ENCODE results near the gene TMOD4.
"Not testable (repeated sequence)": the region's sequence is repeated elsewhere in the genome, so short reads cannot be mapped to it uniquely, and the experiment has no call there.

The TMOD4 gene

DNA sequence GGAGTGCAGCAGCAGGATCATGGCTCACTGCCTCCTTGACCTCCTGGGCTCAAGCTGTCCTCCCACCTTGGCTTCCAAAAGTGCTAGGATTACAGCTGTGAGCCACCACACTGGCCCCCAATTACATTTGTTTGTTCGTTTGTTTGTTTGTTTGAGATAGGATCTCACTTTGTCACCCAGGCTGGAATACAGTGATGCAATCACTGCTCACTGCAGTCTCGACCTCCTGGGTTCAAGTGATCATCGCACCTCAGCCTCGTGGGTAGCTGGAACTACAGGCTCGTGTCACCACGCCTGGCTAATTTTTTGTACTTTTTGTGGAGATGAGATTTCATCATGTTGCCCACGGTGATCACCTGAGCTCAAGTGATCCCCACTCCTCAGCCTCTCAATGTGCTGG, 16.3 kb upstream of the TMOD4 start:
- Histone ChIP-seq H4K20me1 (ENCODE audit: low read depth, low read length) (no peaks in the 10 kb centered on the region), H2AFZ (ENCODE audit: low read depth, low read length, severe bottlenecking) (no peak overlapping the region), H3K9me2 (replicated peaks; ENCODE audit: insufficient read depth, low read length) (no peaks in the 10 kb centered on the region)

DNA sequence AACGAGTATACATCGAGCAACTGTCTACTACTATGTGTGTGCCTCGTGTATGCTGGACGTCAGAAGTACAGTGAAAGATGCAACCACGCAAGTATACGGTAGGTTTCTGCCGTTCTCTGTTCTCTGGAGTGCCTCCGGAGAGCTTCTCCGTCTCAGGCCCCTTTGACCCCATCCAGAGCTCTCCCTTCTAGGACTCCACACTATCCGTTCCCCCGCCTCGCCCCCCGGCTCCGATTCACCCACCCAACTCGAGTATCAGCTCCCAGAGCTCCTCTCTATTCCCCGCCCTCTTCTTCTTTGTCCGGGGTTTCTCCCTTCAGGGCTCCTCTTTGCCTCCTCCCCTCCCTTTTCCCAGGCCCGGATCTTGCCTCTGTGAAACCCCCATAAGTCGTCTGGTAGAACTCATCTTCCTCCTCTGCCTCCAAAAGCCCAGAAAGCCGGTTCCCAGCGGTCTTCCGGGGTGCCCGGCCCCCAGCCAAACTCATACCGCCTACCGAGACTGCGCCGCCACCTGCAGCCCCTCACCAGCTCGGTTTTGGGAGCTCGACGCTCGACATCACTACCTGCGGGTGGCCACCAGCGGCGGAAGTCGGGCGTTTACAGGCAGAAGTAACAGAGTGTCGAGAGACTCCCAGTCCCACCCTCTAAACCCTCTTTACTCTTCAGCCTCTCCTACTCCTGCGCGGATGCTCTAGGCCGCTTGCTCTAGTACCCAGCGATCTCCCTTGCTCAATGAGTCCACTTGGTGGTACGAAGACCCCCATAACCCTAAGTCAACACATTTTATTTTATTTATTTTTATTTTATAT, 14.1 kb upstream of the TMOD4 start, which contains the start of gene VPS72:
TSS of gene VPS72 (minus strand) at position 561 of the 809 bp plus-strand sequence. CDS start at position 485, 76 bp downstream.
- H2AFZ ChIP-seq (ENCODE audit: low read depth, low read length, severe bottlenecking) = peak within 1 kb of the TSS; percentile 87
- no peaks in the 10 kb centered on the region for H3K27me3 ChIP-seq (ENCODE audit: low read length)
- H3K9me2 ChIP-seq (replicated peaks; ENCODE audit: insufficient read depth, low read length) = no peaks in the 10 kb centered on the region
- peak within 1 kb of the TSS; percentile 83 for H3K9ac ChIP-seq (ENCODE audit: low read length)
- peaks cover 8% of the 10 kb centered on the region; the same call in 1 of the 2 replicates for H3F3A ChIP-seq (ENCODE audit: insufficient read depth)
- H3K27ac ChIP-seq (ENCODE audit: low read depth, low read length) = peak within 1 kb of the TSS; percentile 66
- peaks cover 33% of the 10 kb centered on the region for H3K79me2 ChIP-seq (ENCODE audit: insufficient read depth, low read length)
- H3K4me3 ChIP-seq (ENCODE audit: insufficient read depth, low read length, poor library complexity, severe bottlenecking) = peak within 1 kb of the TSS; percentile 88
- peak within 1 kb of the TSS; percentile 90 for H3K4me2 ChIP-seq (ENCODE audit: low read depth, low read length, poor library complexity, severe bottlenecking)
- no peaks in the 10 kb centered on the region for H3K36me3 ChIP-seq (ENCODE audit: low read length)
- no peaks in the 10 kb centered on the region for H4K20me1 ChIP-seq (ENCODE audit: low read depth, low read length)
- H3K9me3 ChIP-seq (ENCODE audit: insufficient read depth, low read length) = no peaks in the 10 kb centered on the region
- TF ChIP-seq CTCF (IDR thresholded peaks at IDR 0.05; ENCODE audit: insufficient read depth, low read length, poor library complexity, severe bottlenecking) (no peak), EZH2phosphoT487 (conservative IDR thresholded peaks at IDR 0.05; ENCODE audit: low read length) (no peak)

More for the DNA sequence above, 16.3 kb upstream of the TMOD4 start:
- no peak overlapping the region for H3K27ac ChIP-seq (ENCODE audit: low read depth, low read length)
- H3K9ac ChIP-seq (ENCODE audit: low read length) = no peak overlapping the region
- H3K27me3 ChIP-seq (ENCODE audit: low read length) = no peaks in the 10 kb centered on the region
- no peaks in the 10 kb centered on the region for H3K36me3 ChIP-seq (ENCODE audit: low read length)
- no peaks in the 10 kb centered on the region for H3K9me3 ChIP-seq (ENCODE audit: insufficient read depth, low read length)
- H3K4me3 ChIP-seq (ENCODE audit: insufficient read depth, low read length, poor library complexity, severe bottlenecking) = no peak overlapping the region
- H3F3A ChIP-seq (ENCODE audit: insufficient read depth) = peaks cover 8% of the 10 kb centered on the region; the same call in 1 of the 2 replicates
- H3K79me2 ChIP-seq (ENCODE audit: insufficient read depth, low read length) = peaks cover 27% of the 10 kb centered on the region
- no peak overlapping the region for H3K4me2 ChIP-seq (ENCODE audit: low read depth, low read length, poor library complexity, severe bottlenecking)
- TF ChIP-seq CTCF (IDR thresholded peaks at IDR 0.05; ENCODE audit: insufficient read depth, low read length, poor library complexity, severe bottlenecking) (no peak), EZH2phosphoT487 (conservative IDR thresholded peaks at IDR 0.05; ENCODE audit: low read length) (no peak)

GRCh38 chr1:151188667-151189066, 12.9 kb upstream of the TMOD4 start:
- not testable (repeated sequence) for H3K36me3 ChIP-seq (ENCODE audit: low read length); H3F3A ChIP-seq (ENCODE audit: insufficient read depth); H3K27ac ChIP-seq (ENCODE audit: low read depth, low read length); H2AFZ ChIP-seq (ENCODE audit: low read depth, low read length, severe bottlenecking); H3K9me3 ChIP-seq (ENCODE audit: insufficient read depth, low read length); H4K20me1 ChIP-seq (ENCODE audit: low read depth, low read length); H3K9me2 ChIP-seq (replicated peaks; ENCODE audit: insufficient read depth, low read length); H3K27me3 ChIP-seq (ENCODE audit: low read length)
- Histone ChIP-seq H3K4me3 (ENCODE audit: insufficient read depth, low read length, poor library complexity, severe bottlenecking) (peak overlapping the region; percentile 88), H3K9ac (ENCODE audit: low read length) (peak overlapping the region; percentile 83), H3K4me2 (ENCODE audit: low read depth, low read length, poor library complexity, severe bottlenecking) (peak overlapping the region; percentile 90), H3K79me2 (ENCODE audit: insufficient read depth, low read length) (peaks cover 33% of the 10 kb centered on the region)

GRCh38 chr1:151187205-151187604, 11.4 kb upstream of the TMOD4 start:
- H3K9me3 ChIP-seq (ENCODE audit: insufficient read depth, low read length) = no peaks in the 10 kb centered on the region
- H3K79me2 ChIP-seq (ENCODE audit: insufficient read depth, low read length) = peaks cover 33% of the 10 kb centered on the region
- H4K20me1 ChIP-seq (ENCODE audit: low read depth, low read length) = no peaks in the 10 kb centered on the region
- no peaks in the 10 kb centered on the region for H3F3A ChIP-seq (ENCODE audit: insufficient read depth)
- H3K27ac ChIP-seq (ENCODE audit: low read depth, low read length) = no peak overlapping the region
- H2AFZ ChIP-seq (ENCODE audit: low read depth, low read length, severe bottlenecking) = no peak overlapping the region
- no peaks in the 10 kb centered on the region for H3K9me2 ChIP-seq (replicated peaks; ENCODE audit: insufficient read depth, low read length)
- H3K27me3 ChIP-seq (ENCODE audit: low read length) = no peaks in the 10 kb centered on the region
- peaks cover 7% of the 10 kb centered on the region; the same call in 1 of the 2 replicates for H3K36me3 ChIP-seq (ENCODE audit: low read length)
- TF ChIP-seq EZH2phosphoT487 (conservative IDR thresholded peaks at IDR 0.05; ENCODE audit: low read length) = no peak
- TF ChIP-seq CTCF (IDR thresholded peaks at IDR 0.05; ENCODE audit: insufficient read depth, low read length, poor library complexity, severe bottlenecking) = no peak
- H3K9ac ChIP-seq (ENCODE audit: low read length) = no peak overlapping the region
- H3K4me3 ChIP-seq (ENCODE audit: insufficient read depth, low read length, poor library complexity, severe bottlenecking) = no peak overlapping the region
- no peak overlapping the region for H3K4me2 ChIP-seq (ENCODE audit: low read depth, low read length, poor library complexity, severe bottlenecking)
